GM19193 (cell line): Measurements from ENCODE around the gene RBM3.

Source experiments
- POLR2A ChIP-seq: IDR thresholded peaks from 4 replicates; pipeline ENCODE4 v1.6.1; 2011; ENCODE audit not compliant: insufficient read depth, insufficient read length; ENCODE audit errors: extremely low read depth

The RBM3 gene

GRCh38 chrX:48599341-48599740, 25.1 kb downstream of the RBM3 start:
- no peak for TF ChIP-seq POLR2A

DNA sequence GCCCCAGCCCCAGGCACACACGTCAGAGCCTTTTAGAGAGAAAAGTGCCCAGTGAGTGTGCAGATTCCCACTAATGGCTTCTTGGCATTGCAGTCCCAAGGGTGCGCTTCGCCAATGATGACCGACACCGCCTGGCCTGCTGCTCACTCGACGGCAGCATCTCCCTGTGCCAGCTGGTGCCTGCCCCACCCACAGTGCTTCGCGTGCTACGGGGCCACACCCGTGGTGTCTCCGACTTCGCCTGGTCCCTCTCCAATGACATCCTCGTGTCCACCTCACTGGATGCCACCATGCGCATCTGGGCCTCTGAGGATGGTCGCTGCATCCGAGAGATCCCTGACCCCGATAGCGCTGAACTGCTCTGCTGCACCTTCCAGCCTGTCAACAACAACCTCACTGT, 25.9 kb downstream of the RBM3 start:
- no peak for TF ChIP-seq POLR2A

GRCh38 chrX:48601741-48602394, 27.6 kb downstream of the RBM3 start:
- TF ChIP-seq POLR2A, result no peak

DNA sequence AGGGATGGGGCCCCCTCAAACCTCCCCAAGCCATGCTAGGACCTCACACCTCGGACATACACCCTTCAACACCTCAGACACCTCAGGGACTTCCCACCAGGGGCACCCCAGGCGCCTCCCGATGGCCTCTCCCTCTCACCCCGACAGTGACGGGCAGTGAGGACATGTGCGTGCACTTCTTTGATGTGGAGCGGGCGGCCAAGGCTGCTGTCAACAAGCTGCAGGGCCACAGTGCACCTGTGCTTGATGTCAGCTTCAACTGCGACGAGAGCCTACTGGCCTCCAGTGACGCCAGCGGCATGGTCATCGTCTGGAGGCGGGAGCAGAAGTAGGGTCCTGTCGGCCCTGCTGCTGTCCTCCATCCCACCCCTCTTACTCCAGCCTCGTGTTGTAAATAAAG, 30.4 kb downstream of the RBM3 start:
- no peak for TF ChIP-seq POLR2A

DNA sequence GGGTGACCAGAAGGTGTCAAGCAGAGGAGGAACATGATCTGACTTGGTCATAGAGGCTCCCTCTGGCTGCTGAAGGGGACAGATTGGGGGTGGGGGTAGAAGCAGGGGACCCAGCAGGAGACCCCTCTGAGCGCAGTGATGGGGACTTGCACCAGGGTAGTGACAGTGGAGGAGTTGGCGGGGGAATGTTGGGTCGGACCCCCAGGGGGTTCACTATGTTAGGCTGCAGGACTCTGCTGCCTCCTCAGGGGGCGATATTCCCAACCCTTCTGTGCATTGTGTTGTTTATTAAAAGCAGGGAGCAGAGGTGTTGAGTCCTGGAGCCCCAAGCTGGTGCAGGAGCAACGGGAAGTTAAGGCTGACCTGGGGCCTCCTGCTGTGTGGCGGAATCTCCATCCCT, 31.8 kb downstream of the RBM3 start:
- no peak for TF ChIP-seq POLR2A

- TF ChIP-seq POLR2A, result no peak
These were observed 37.4 kb downstream of the RBM3 start for GRCh38 chrX:48611703-48612102.

DNA sequence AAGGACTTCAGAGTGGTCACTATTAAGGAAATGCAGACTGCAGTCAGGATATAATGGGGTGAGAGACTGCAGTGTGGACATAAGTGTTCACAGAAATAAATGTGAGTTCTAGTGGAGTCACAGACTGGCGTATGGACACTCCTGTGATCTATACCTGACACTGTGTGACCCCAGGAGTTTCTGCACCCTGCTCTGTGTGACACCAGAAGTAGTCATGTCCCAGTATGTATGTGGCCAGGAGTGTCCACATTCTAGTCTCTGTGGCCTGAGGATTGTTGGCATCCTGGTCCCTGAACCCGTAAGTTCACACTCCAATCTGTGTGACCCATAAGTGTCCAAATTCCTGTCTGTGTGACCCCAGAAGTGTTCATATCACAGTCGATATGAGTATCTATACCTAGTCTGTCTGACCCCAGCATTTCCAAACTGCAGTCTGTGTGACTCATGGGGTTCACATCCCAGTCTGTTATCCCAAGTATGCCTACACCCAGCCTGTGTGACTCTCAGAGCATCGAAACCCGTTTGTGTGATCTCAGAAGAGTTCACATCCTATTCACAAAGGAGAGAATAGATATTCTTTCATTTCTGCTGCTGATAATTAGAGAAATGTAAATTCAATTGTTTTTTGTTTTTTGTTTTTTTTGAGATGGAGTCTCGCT, 39.3 kb downstream of the RBM3 start:
- TF ChIP-seq POLR2A, result no peak

GRCh38 chrX:48616576-48616975, 42.3 kb downstream of the RBM3 start:
- TF ChIP-seq POLR2A, result no peak

GRCh38 chrX:48617542-48618340, 43.5 kb downstream of the RBM3 start:
- TF ChIP-seq POLR2A, result no peak

GRCh38 chrX:48626401-48627298, 52.4 kb downstream of the RBM3 start:
- TF ChIP-seq POLR2A, result no peak
